GM23338 (cell line): ENCODE measurements around the gene SCYGR8. TPM values are rescaled to one million over a fixed set of nuclear protein-coding genes. Genes with fewer than 3 reads are reported as not detected.

Experiments used
- ATAC-seq: fragments of 200-7000 bp; cut with Tn5 transposase; 3 replicates; pipeline ENCODE4 v1.9.1; 2020
- DNase-seq: peaks from one replicate; pipeline ENCODE4 v3.0.0-alpha.2; 2015; ENCODE audit warnings: low spot score
- H2AFZ ChIP-seq: fragments of 200-600 bp; sonication (generic); 2 replicates; pipeline ENCODE4 v1.8.0; 2016; ENCODE audit warnings: antibody characterized with exemption, mild to moderate bottlenecking, moderate library complexity
- H3F3A ChIP-seq: fragments of 200-600 bp; sonication (generic); replicated peaks from 2 replicates; pipeline ENCODE4 v1.8.0; 2017; ENCODE audit warnings: antibody characterized with exemption, mixed run types, low read depth
- H3K27ac ChIP-seq: fragments of 200-600 bp; sonication (generic); 2 replicates; pipeline ENCODE4 v1.6.1; 2016; ENCODE audit warnings: low read depth
- H3K27me3 ChIP-seq: fragments of 200-600 bp; sonication (generic); 2 replicates; pipeline ENCODE4 v1.8.0; 2016; ENCODE audit warnings: mild to moderate bottlenecking, mixed run types, moderate library complexity; ENCODE audit not compliant: insufficient read depth
- H3K36me3 ChIP-seq: fragments of 200-600 bp; sonication (generic); 2 replicates; pipeline ENCODE4 v1.8.0; 2016; ENCODE audit warnings: mild to moderate bottlenecking; ENCODE audit not compliant: insufficient read depth
- H3K4me1 ChIP-seq: fragments of 200-600 bp; sonication (generic); 2 replicates; pipeline ENCODE4 v1.8.0; 2016; ENCODE audit warnings: mild to moderate bottlenecking, moderate library complexity; ENCODE audit not compliant: insufficient read depth
- H3K4me2 ChIP-seq: fragments of 200-600 bp; sonication (generic); 2 replicates; pipeline ENCODE4 v1.7.1; 2017; ENCODE audit warnings: mixed run types
- H3K4me3 ChIP-seq: fragments of 200-600 bp; sonication (generic); 2 replicates; pipeline ENCODE4 v1.6.1; 2016; ENCODE audit warnings: mixed run types
- H3K79me2 ChIP-seq: fragments of 200-600 bp; sonication (generic); replicated peaks from 2 replicates; pipeline ENCODE4 v1.8.0; 2017; ENCODE audit warnings: mild to moderate bottlenecking; ENCODE audit not compliant: insufficient read depth
- H3K9me2 ChIP-seq: fragments of 200-600 bp; sonication (generic); 2 replicates; pipeline ENCODE4 v1.8.0; 2017; ENCODE audit not compliant: insufficient read depth
- H4K20me1 ChIP-seq: fragments of 200-600 bp; sonication (generic); replicated peaks from 2 replicates; pipeline ENCODE4 v1.8.0; 2017; ENCODE audit warnings: mild to moderate bottlenecking; ENCODE audit not compliant: insufficient read depth
- H3K27ac Mint-ChIP-seq: 2 replicates; pipeline ENCODE4 v1.8.0; 2020; ENCODE audit warnings: inconsistent platforms, mild to moderate bottlenecking, moderate library complexity, mixed read lengths
- H3K27me3 Mint-ChIP-seq: 3 replicates; pipeline ENCODE4 v1.8.0; 2022; ENCODE audit warnings: low read depth, mild to moderate bottlenecking, moderate library complexity, mixed read lengths, inconsistent platforms; ENCODE audit not compliant: insufficient read depth, poor library complexity
- H3K36me3 Mint-ChIP-seq: 3 replicates; pipeline ENCODE4 v1.8.0; 2021; ENCODE audit warnings: low read depth, mild to moderate bottlenecking, inconsistent platforms, moderate library complexity, mixed read lengths
- H3K4me1 Mint-ChIP-seq: 3 replicates; pipeline ENCODE4 v1.8.0; 2020; ENCODE audit warnings: mild to moderate bottlenecking, inconsistent platforms, mixed read lengths
- H3K4me3 Mint-ChIP-seq: 3 replicates; pipeline ENCODE4 v1.8.0; 2021; ENCODE audit warnings: moderate library complexity, mild to moderate bottlenecking, inconsistent platforms, mixed read lengths
- H3K9me3 Mint-ChIP-seq: 3 replicates; pipeline ENCODE4 v1.8.0; 2020; ENCODE audit warnings: moderate library complexity, mild to moderate bottlenecking, inconsistent platforms, mixed read lengths
- CREB1 ChIP-seq: fragments of 250-450 bp; sonication (Bioruptor Pico); IDR thresholded peaks from 2 replicates; pipeline ENCODE4 v1.5.0; 2020; ENCODE audit warnings: low read depth, mild to moderate bottlenecking, moderate library complexity
- EZH2phosphoT487 ChIP-seq: fragments of 200-600 bp; sonication (generic); IDR thresholded peaks from one replicate; pipeline ENCODE4 v1.8.1; 2018; ENCODE audit warnings: antibody characterized with exemption; ENCODE audit not compliant: unreplicated experiment
- JUNB ChIP-seq: IDR thresholded peaks from one replicate; pipeline ENCODE4 v1.6.1; 2016; ENCODE audit warnings: antibody characterized with exemption; ENCODE audit not compliant: unreplicated experiment
- NANOG ChIP-seq: IDR thresholded peaks from 2 replicates; pipeline ENCODE4 v1.6.1; 2016; ENCODE audit warnings: antibody characterized with exemption, borderline replicate concordance
- POLR2AphosphoS5 ChIP-seq: IDR thresholded peaks from 2 replicates; pipeline ENCODE4 v1.6.1; 2016; ENCODE audit warnings: antibody characterized with exemption, low read depth
- STAT1 ChIP-seq: IDR thresholded peaks from one replicate; pipeline ENCODE4 v1.6.1; 2016; ENCODE audit warnings: antibody characterized with exemption; ENCODE audit not compliant: unreplicated experiment
- ZNF114 ChIP-seq: fragments of 250-450 bp; sonication (Bioruptor Pico); IDR thresholded peaks from 2 replicates; pipeline ENCODE4 v1.5.0; 2020; ENCODE audit warnings: mild to moderate bottlenecking, moderate library complexity
- ZNF331 ChIP-seq: fragments of 250-450 bp; sonication (Bioruptor Pico); IDR thresholded peaks from 2 replicates; pipeline ENCODE4 v1.5.0; 2020; ENCODE audit warnings: low read depth, mild to moderate bottlenecking, moderate library complexity
- polyA plus RNA-seq: library from polyadenylated mRNA; unstranded; fragments of >200 nt; fragmentation: Nextera tagmentation; extraction: Ambion mirVana; gene quantifications from 2 replicates; pipeline ENCODE4 v1.2.1, GENCODE V29; 2016
- total RNA-seq: library from RNA; depleted of rRNA; stranded (reverse); fragments of >200 nt; shearing (Covaris generic); gene quantifications from 2 replicates; pipeline ENCODE4 v1.2.3, GENCODE V29; 2014
- TF ChIP-seq, protein P1 (sequence below), 2 experiments: fragments of 200-600 bp in 1 of 2; sonication (generic) in 1 of 2; conservative IDR thresholded peaks; 2 replicates each; pipeline versions ENCODE4 v1.5.1 to v1.6.1; 2016 to 2017; ENCODE audit warnings: antibody characterized with exemption in 2 of 2, low read depth in 2 of 2, mild to moderate bottlenecking in 2 of 2, moderate library complexity in 1 of 2
- TF ChIP-seq, protein P2 (sequence below): IDR thresholded peaks from one replicate; pipeline ENCODE4 v1.6.1; 2018; ENCODE audit warnings: antibody characterized with exemption; ENCODE audit not compliant: unreplicated experiment
- TF ChIP-seq, protein P3 (sequence below): IDR thresholded peaks from 2 replicates; pipeline ENCODE4 v1.6.1; 2016; ENCODE audit warnings: antibody characterized with exemption

Gene SCYGR8
- total and polyA plus RNA-seq, 2 experiments from 2014 or later: not detected

DNA sequence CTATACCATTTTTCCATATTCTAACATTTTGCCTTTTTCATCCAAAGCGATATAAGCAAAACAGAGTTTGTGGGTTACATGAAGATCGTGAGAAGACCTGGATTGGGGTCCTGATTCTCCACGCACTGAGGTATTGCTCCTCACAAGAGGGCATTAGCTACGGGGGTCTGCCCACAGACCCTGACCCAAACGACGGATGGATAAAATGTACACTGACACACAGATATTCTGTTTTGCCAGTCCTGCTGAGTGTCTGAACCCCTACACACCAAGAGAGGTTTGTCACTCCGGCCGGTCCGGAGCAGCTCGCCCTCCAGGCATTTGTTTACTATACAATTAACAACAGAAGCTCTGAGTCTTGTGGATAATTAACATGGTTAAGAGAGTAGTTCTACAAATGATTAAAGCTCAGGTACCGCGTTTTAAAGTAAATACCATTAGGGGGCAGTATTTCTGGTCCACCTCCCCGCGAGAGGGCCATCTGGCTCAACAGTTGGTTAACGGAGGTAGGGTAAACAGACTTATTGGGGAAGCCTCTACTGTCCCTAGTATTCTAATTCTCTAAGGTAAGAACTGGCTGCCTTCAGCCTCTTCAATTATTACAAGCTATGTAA, 28.4 kb downstream of the SCYGR8 start:
- Histone ChIP-seq H3K4me1 (peaks cover 17% of the 10 kb centered on the region), H4K20me1 (no peaks in the 10 kb centered on the region), H3K4me3 (no peak overlapping the region), H3K36me3 (no peaks in the 10 kb centered on the region), H3K79me2 (no peaks in the 10 kb centered on the region), H2AFZ (no peak overlapping the region; the same call in 1 of the 2 replicates), H3F3A (no peaks in the 10 kb centered on the region), H3K4me2 (no peak overlapping the region), H3K9me2 (no peaks in the 10 kb centered on the region), H3K27me3 (no peaks in the 10 kb centered on the region), H3K27ac (no peak overlapping the region)
- H3K27ac Mint-ChIP-seq: no peak overlapping the region
- no peaks in the 10 kb centered on the region for H3K36me3 Mint-ChIP-seq
- no peak overlapping the region for H3K4me3 Mint-ChIP-seq
- ATAC-seq (peak; percentile 88), DNase-seq (peak; percentile 77)
- H3K4me1 Mint-ChIP-seq: peaks cover 16% of the 10 kb centered on the region
- peaks cover 2% of the 10 kb centered on the region; the same call in 2 of the 3 replicates for H3K9me3 Mint-ChIP-seq
- TF ChIP-seq, protein P1, sequence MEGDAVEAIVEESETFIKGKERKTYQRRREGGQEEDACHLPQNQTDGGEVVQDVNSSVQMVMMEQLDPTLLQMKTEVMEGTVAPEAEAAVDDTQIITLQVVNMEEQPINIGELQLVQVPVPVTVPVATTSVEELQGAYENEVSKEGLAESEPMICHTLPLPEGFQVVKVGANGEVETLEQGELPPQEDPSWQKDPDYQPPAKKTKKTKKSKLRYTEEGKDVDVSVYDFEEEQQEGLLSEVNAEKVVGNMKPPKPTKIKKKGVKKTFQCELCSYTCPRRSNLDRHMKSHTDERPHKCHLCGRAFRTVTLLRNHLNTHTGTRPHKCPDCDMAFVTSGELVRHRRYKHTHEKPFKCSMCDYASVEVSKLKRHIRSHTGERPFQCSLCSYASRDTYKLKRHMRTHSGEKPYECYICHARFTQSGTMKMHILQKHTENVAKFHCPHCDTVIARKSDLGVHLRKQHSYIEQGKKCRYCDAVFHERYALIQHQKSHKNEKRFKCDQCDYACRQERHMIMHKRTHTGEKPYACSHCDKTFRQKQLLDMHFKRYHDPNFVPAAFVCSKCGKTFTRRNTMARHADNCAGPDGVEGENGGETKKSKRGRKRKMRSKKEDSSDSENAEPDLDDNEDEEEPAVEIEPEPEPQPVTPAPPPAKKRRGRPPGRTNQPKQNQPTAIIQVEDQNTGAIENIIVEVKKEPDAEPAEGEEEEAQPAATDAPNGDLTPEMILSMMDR (conservative IDR thresholded peaks at IDR 0.05; ENCODE audit: low read depth in 2 of 2): peak; percentile 70 to 72
- TF ChIP-seq ZNF331 (CRISPR knock-in tag): no peak
- H3K27me3 Mint-ChIP-seq: peaks cover 4% of the 10 kb centered on the region

DNA sequence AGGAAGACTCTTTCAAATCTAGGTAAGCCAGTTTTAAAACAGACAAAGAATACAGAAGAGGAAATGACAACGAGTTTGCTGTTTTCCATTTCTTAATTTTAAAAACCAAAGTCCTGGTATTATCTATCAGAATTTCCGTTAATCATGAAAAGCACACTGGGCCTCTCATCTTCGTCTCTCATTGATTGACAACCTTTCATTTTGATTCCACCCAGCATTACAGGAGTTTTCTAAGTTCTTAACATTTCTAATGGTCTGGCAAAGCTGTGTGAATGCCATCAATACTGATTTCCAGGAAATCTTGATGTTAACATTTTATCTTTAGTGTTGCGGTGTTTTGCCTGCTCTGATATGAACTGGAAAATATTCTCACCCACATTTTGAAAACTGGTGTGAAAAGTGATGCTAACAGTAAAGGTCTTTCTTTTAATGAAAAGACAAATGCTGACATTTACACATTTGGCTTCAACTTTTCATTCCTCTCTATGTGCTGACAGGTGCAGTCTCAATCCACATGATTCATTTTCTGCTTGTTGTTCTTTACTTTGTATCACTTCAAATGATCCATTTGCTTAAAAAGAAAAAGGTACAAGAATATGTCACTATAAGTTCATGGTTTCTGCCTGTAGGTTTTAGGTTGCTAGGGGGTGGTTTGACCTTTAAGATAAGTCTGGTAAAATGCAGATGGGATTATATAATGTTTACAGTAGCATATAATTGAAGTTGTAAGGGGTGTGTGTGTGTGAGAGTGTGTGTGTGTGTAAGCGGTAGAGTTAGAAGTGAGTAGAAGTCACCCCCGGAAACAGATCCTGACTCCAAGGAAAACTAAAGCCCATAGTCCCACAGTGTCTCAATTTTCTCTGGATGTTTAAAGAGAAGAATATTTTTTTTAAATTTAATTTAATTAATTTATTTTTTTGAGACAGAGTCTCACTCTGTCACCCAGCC, 29.5 kb downstream of the SCYGR8 start:
- H3K4me3 ChIP-seq: no peak overlapping the region

More for the DNA sequence above, 29.5 kb downstream of the SCYGR8 start:
- no peaks in the 10 kb centered on the region for H3K79me2 ChIP-seq
- H4K20me1 ChIP-seq: no peaks in the 10 kb centered on the region
- H3K9me2 ChIP-seq: no peaks in the 10 kb centered on the region
- no peak for ATAC-seq
- H3K9me3 Mint-ChIP-seq: peaks cover 2% of the 10 kb centered on the region; the same call in 2 of the 3 replicates
- H3K4me1 ChIP-seq: peaks cover 17% of the 10 kb centered on the region
- no peak overlapping the region for H3K27ac Mint-ChIP-seq
- H3K27ac ChIP-seq: no peak overlapping the region
- H3K27me3 ChIP-seq: no peaks in the 10 kb centered on the region
- no peak overlapping the region for H3K4me2 ChIP-seq
- no peaks in the 10 kb centered on the region for H3K36me3 Mint-ChIP-seq
- H3F3A ChIP-seq: no peaks in the 10 kb centered on the region
- DNase-seq: no peak
- H3K27me3 Mint-ChIP-seq: peaks cover 4% of the 10 kb centered on the region
- TF ChIP-seq POLR2AphosphoS5 (no peak), EZH2phosphoT487 (no peak), STAT1 (no peak), ZNF331 (CRISPR knock-in tag) (no peak), NANOG (no peak), CREB1 (CRISPR knock-in tag) (no peak), ZNF114 (no peak), JUNB (no peak)
- TF ChIP-seq, protein P2, sequence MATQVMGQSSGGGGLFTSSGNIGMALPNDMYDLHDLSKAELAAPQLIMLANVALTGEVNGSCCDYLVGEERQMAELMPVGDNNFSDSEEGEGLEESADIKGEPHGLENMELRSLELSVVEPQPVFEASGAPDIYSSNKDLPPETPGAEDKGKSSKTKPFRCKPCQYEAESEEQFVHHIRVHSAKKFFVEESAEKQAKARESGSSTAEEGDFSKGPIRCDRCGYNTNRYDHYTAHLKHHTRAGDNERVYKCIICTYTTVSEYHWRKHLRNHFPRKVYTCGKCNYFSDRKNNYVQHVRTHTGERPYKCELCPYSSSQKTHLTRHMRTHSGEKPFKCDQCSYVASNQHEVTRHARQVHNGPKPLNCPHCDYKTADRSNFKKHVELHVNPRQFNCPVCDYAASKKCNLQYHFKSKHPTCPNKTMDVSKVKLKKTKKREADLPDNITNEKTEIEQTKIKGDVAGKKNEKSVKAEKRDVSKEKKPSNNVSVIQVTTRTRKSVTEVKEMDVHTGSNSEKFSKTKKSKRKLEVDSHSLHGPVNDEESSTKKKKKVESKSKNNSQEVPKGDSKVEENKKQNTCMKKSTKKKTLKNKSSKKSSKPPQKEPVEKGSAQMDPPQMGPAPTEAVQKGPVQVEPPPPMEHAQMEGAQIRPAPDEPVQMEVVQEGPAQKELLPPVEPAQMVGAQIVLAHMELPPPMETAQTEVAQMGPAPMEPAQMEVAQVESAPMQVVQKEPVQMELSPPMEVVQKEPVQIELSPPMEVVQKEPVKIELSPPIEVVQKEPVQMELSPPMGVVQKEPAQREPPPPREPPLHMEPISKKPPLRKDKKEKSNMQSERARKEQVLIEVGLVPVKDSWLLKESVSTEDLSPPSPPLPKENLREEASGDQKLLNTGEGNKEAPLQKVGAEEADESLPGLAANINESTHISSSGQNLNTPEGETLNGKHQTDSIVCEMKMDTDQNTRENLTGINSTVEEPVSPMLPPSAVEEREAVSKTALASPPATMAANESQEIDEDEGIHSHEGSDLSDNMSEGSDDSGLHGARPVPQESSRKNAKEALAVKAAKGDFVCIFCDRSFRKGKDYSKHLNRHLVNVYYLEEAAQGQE: no peak
- TF ChIP-seq, protein P1 (conservative IDR thresholded peaks at IDR 0.05; ENCODE audit: low read depth in 2 of 2): no peak
- TF ChIP-seq, protein P3, sequence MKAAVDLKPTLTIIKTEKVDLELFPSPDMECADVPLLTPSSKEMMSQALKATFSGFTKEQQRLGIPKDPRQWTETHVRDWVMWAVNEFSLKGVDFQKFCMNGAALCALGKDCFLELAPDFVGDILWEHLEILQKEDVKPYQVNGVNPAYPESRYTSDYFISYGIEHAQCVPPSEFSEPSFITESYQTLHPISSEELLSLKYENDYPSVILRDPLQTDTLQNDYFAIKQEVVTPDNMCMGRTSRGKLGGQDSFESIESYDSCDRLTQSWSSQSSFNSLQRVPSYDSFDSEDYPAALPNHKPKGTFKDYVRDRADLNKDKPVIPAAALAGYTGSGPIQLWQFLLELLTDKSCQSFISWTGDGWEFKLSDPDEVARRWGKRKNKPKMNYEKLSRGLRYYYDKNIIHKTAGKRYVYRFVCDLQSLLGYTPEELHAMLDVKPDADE: no peak
- H3K36me3 ChIP-seq: no peaks in the 10 kb centered on the region
- H2AFZ ChIP-seq: no peak overlapping the region
- H3K4me3 Mint-ChIP-seq: no peak overlapping the region
- peaks cover 16% of the 10 kb centered on the region for H3K4me1 Mint-ChIP-seq
